Mucosa of descending colon (tissue), 3 donors: ENCODE measurements around the gene FLYWCH2. TPM values are rescaled to one million over a fixed set of nuclear protein-coding genes. Genes with fewer than 3 reads are reported as not detected.
"Not testable (repeated sequence)": the region's sequence is repeated elsewhere in the genome, so short reads cannot be mapped to it uniquely, and the experiment has no call there.

Source experiments
- ATAC-seq: fragments of 200-7000 bp; cut with Tn5 transposase; one replicate; pipeline ENCODE4 v1.9.1; 2020; ENCODE audit warnings: mild to moderate bottlenecking, moderate library complexity
- DNase-seq, 3 donors: peaks; one replicate each; pipeline ENCODE4 v3.0.0-alpha.2; 2020
- H3K36me3 ChIP-seq: fragments of 200-600 bp; one replicate; pipeline ENCODE4 v1.8.0; 2021; ENCODE audit warnings: low read depth, mild to moderate bottlenecking
- H3K4me1 ChIP-seq: fragments of 200-600 bp; one replicate; pipeline ENCODE4 v1.8.0; 2021; ENCODE audit warnings: low read depth, mild to moderate bottlenecking
- H3K4me3 ChIP-seq: fragments of 200-600 bp; one replicate; pipeline ENCODE4 v1.8.0; 2021; ENCODE audit warnings: mild to moderate bottlenecking
- H3K9me3 ChIP-seq: fragments of 200-600 bp; one replicate; pipeline ENCODE4 v1.8.0; 2021; ENCODE audit warnings: mild to moderate bottlenecking
- CTCF ChIP-seq: fragments of 200-600 bp; IDR thresholded peaks from one replicate; pipeline ENCODE4 v1.8.0; 2022; ENCODE audit warnings: antibody characterized with exemption, mild to moderate bottlenecking
- intact Hi-C, 2 donors: fragments of 100-400 bp; cut with DNase I in 1 of 2; cut with micrococcal nuclease in 1 of 2; formaldehyde crosslinking; loops; one replicate each; pipeline versions ENCODE4 v1.11.0 to v1.11.1; 2022; cut with DNase I, micrococcal nuclease
- total RNA-seq, 3 donors: library from RNA; stranded (reverse); fragmentation: NEBNext Ultra II Directional in 2 of 3; extraction: Animal tissue kit (Norgen Biotek cat#: 25700) in 2 of 3; gene quantifications; one replicate each; pipeline versions ENCODE4 v1.2.1 to v1.2.4, GENCODE V29; 2021 to 2023
- donor health status: DM: no; HTN: no; CAD: no; lungs with moderate emphysema.
- donor health status: DM: no; HTN: no; CAD: no.
- donor health status: DM: no; HTN: yes; CAD: no.

FLYWCH2 gene
- total RNA-seq, 3 donors from 2014 or later = 23.3 to 26.9 (median 25.3) TPM

- Histone ChIP-seq H3K9me3 (no peaks in the 10 kb centered on the region), H3K36me3 (peaks cover 4% of the 10 kb centered on the region), H3K4me3 (no peak overlapping the region), H3K4me1 (no peaks in the 10 kb centered on the region)
- DNase-seq = no peak
- TF ChIP-seq CTCF = no peak
- ATAC-seq = no peak
- intact Hi-C loops = no loop called here
These were observed 57.0 kb downstream of the FLYWCH2 start for GRCh38 chr16:2939968-2940367.

- Histone ChIP-seq H3K9me3 (no peaks in the 10 kb centered on the region), H3K4me3 (no peak overlapping the region), H3K36me3 (no peaks in the 10 kb centered on the region), H3K4me1 (no peaks in the 10 kb centered on the region)
- ATAC-seq = no peak
- DNase-seq = no peak
- TF ChIP-seq CTCF = no peak
- intact Hi-C loops = no loop called here
These were observed 59.0 kb downstream of the FLYWCH2 start for GRCh38 chr16:2942045-2942444.

- H3K9me3 ChIP-seq, ATAC-seq, H3K36me3 ChIP-seq, DNase-seq, H3K4me1 ChIP-seq, H3K4me3 ChIP-seq, intact Hi-C loops: not testable (repeated sequence)
These were observed 60.7 kb downstream of the FLYWCH2 start for GRCh38 chr16:2943716-2944115.

- no peak overlapping the region for H3K4me3 ChIP-seq
- H3K4me1 ChIP-seq = no peaks in the 10 kb centered on the region
- H3K9me3 ChIP-seq = no peaks in the 10 kb centered on the region
- intact Hi-C loops = no loop called here
- DNase-seq (no peak), ATAC-seq (no peak)
- H3K36me3 ChIP-seq = no peaks in the 10 kb centered on the region
- no peak for TF ChIP-seq CTCF
These were observed 63.6 kb downstream of the FLYWCH2 start for GRCh38 chr16:2946649-2947048.

Other genes starting within 250 kb of the FLYWCH2 start
- 10 to 100 TPM; 28.2 to 80.7 (median 48.5) TPM for gene KCTD5, start 200.7 kb upstream of the FLYWCH2 start, total RNA-seq
- gene PRSS27, start 163.0 kb upstream of the FLYWCH2 start, total RNA-seq = 1 to 10 TPM; 1.1 to 2.2 (median 1.4) TPM
- gene SRRM2, start 130.6 kb upstream of the FLYWCH2 start, total RNA-seq = 100 to 1,000 TPM; 538 to 819 (median 692) TPM
- 100 to 1,000 TPM; 231 to 296 (median 285) TPM for gene ELOB, start 105.9 kb upstream of the FLYWCH2 start, total RNA-seq
- gene PRSS33, start 95.7 kb upstream of the FLYWCH2 start, total RNA-seq = not detected
- not detected for gene PRSS41, start 84.7 kb upstream of the FLYWCH2 start, total RNA-seq
- gene PRSS21, start 66.0 kb upstream of the FLYWCH2 start, total RNA-seq = 1 to 10 TPM in 1 of 3 donors, under 1 TPM in 2; 0.51 to 4.1 (median 0.58) TPM
- 10 to 100 TPM in 2 of 3 donors, 1 to 10 TPM in 1; 6.8 to 40.7 (median 24.3) TPM for gene ZG16B, start 52.9 kb upstream of the FLYWCH2 start, total RNA-seq
- 10 to 100 TPM in 1 of 3 donors, 1 to 10 TPM in 2; 1.6 to 29.0 (median 1.9) TPM for gene PRSS22, start 25.0 kb upstream of the FLYWCH2 start, total RNA-seq
- gene FLYWCH1, start 28.7 kb downstream of the FLYWCH2 start, total RNA-seq = 10 to 100 TPM; 26.6 to 46.0 (median 34.3) TPM
- 1 to 10 TPM in 2 of 3 donors, under 1 TPM in 1; 0.22 to 1.7 (median 1.3) TPM for gene KREMEN2, start 81.1 kb downstream of the FLYWCH2 start, total RNA-seq
- gene PAQR4, start 86.1 kb downstream of the FLYWCH2 start, total RNA-seq = 10 to 100 TPM in 1 of 3 donors, 1 to 10 TPM in 2; 4.2 to 16.1 (median 8.0) TPM
- 10 to 100 TPM in 1 of 3 donors, 1 to 10 TPM in 2; 3.1 to 20.0 (median 6.9) TPM for gene PKMYT1, start 97.2 kb downstream of the FLYWCH2 start, total RNA-seq
- gene CLDN9, start 129.7 kb downstream of the FLYWCH2 start, total RNA-seq = under 1 TPM; 0.14 to 0.61 (median 0.47) TPM
- gene CLDN6, start 135.0 kb downstream of the FLYWCH2 start, total RNA-seq = not detected
- gene TNFRSF12A, start 137.2 kb downstream of the FLYWCH2 start, total RNA-seq = 1 to 10 TPM; 5.4 to 8.6 (median 6.7) TPM
- gene HCFC1R1, start 140.7 kb downstream of the FLYWCH2 start, total RNA-seq = 10 to 100 TPM; 19.7 to 33.3 (median 26.5) TPM
- gene THOC6, start 140.8 kb downstream of the FLYWCH2 start, total RNA-seq = 10 to 100 TPM; 23.7 to 26.0 (median 25.7) TPM
- gene BICDL2, start 153.7 kb downstream of the FLYWCH2 start, total RNA-seq = 100 to 1,000 TPM in 1 of 3 donors, 10 to 100 TPM in 2; 49.1 to 102 (median 75.5) TPM
- gene MMP25, start 163.3 kb downstream of the FLYWCH2 start, total RNA-seq = 1 to 10 TPM in 2 of 3 donors, under 1 TPM in 1; 0.69 to 4.0 (median 2.1) TPM
- gene IL32, start 182.4 kb downstream of the FLYWCH2 start, total RNA-seq = 100 to 1,000 TPM; 394 to 627 (median 413) TPM
- not detected for gene ZSCAN10, start 216.1 kb downstream of the FLYWCH2 start, total RNA-seq
- 10 to 100 TPM in 2 of 3 donors, 1 to 10 TPM in 1; 8.5 to 10.2 (median 10.2) TPM for gene ZNF205, start 229.4 kb downstream of the FLYWCH2 start, total RNA-seq